Gastrocnemius medialis (tissue), 4 donors: Measurements from ENCODE around the gene EIF2S1. TPM values are rescaled to one million over a fixed set of nuclear protein-coding genes. Genes with fewer than 3 reads are reported as not detected.
A peak's percentile ranks its signal among the peaks of the same experiment; 100 is the strongest.
"Not testable (repeated sequence)": the region's sequence is repeated elsewhere in the genome, so short reads cannot be mapped to it uniquely, and the experiment has no call there.

Experiments used
- ATAC-seq, 2 donors: fragments of 150-250 bp; one replicate each; pipeline ENCODE4 v1.9.1; 2016
- DNase-seq, 2 donors: peaks; one replicate each; pipeline ENCODE4 v3.0.0-alpha.2; 2019
- H3K27ac ChIP-seq, 4 donors: fragments of 200-600 bp; sonication (generic); 1 replicate in 1 of 4; 2 replicates in 3 of 4; pipeline ENCODE4 v1.5.1; 2016 to 2018; ENCODE audit warnings: mild to moderate bottlenecking in 2 of 4, moderate library complexity in 1 of 4
- H3K27me3 ChIP-seq, 3 donors: fragments of 200-600 bp; sonication (generic) in 2 of 3; 1 replicate in 1 of 3; 2 replicates in 2 of 3; pipeline versions ENCODE4 v1.5.1 to v1.6.0; 2016 to 2019; ENCODE audit warnings: mild to moderate bottlenecking in 1 of 3, moderate library complexity in 1 of 3
- H3K36me3 ChIP-seq, 2 donors: fragments of 200-600 bp; sonication (generic) in 1 of 2; one replicate each; pipeline ENCODE4 v1.5.1; 2017 to 2018
- H3K4me1 ChIP-seq, 2 donors: fragments of 200-600 bp; sonication (generic) in 1 of 2; one replicate each; pipeline ENCODE4 v1.5.1; 2016 to 2017; ENCODE audit warnings: mild to moderate bottlenecking in 2 of 2
- H3K4me3 ChIP-seq, 4 donors: fragments of 200-600 bp; sonication (generic) in 3 of 4; 1 replicate in 1 of 4; 2 replicates in 3 of 4; pipeline ENCODE4 v1.5.1; 2016 to 2019; ENCODE audit warnings: mild to moderate bottlenecking in 2 of 4
- H3K9me3 ChIP-seq, 3 donors: fragments of 200-600 bp; sonication (generic) in 2 of 3; 1 replicate in 1 of 3; 2 replicates in 2 of 3; pipeline ENCODE4 v1.5.1; 2016 to 2019
- POLR2A ChIP-seq, 2 donors: fragments of 450-650 bp; IDR thresholded peaks; one replicate each; pipeline ENCODE4 v1.6.1; 2017; ENCODE audit warnings: antibody characterized with exemption in 2 of 2, mild to moderate bottlenecking in 2 of 2, moderate library complexity in 2 of 2
- in situ Hi-C, 4 donors: fragments of 200-750 bp; cut with MboI; loops; one replicate each; pipeline versions ENCODE4 v1.15.0 to v1.8.0; 2017; ENCODE audit warnings: low sequenced_read_pairs in 4 of 4
- intact Hi-C: fragments of 100-400 bp; cut with DNase I; formaldehyde crosslinking; loops from one replicate; pipeline ENCODE4 v1.15.1; 2023; ENCODE audit warnings: low total_unique reads
- total RNA-seq, 4 donors: library from RNA; depleted of rRNA; stranded (reverse); fragments of >200 nt; gene quantifications; one replicate each; pipeline versions ENCODE4 v1.1.0 to v1.2.3, GENCODE V29; 2016
- TF ChIP-seq, protein P1 (sequence below), 5 experiments: fragments of 450-650 bp in 3 of 5; fragments of 200-600 bp in 2 of 5; sonication (generic) in 2 of 5; IDR thresholded peaks in 4 of 5; conservative IDR thresholded peaks in 1 of 5; 1 replicate in 4 of 5; 2 replicates in 1 of 5; pipeline ENCODE4 v1.5.1; 2016 to 2019; ENCODE audit warnings: antibody characterized with exemption in 5 of 5, mild to moderate bottlenecking in 3 of 5, moderate library complexity in 3 of 5

The EIF2S1 gene
- total RNA-seq, 4 donors from 2014 or later = 87.7 to 164 (median 129) TPM

DNA sequence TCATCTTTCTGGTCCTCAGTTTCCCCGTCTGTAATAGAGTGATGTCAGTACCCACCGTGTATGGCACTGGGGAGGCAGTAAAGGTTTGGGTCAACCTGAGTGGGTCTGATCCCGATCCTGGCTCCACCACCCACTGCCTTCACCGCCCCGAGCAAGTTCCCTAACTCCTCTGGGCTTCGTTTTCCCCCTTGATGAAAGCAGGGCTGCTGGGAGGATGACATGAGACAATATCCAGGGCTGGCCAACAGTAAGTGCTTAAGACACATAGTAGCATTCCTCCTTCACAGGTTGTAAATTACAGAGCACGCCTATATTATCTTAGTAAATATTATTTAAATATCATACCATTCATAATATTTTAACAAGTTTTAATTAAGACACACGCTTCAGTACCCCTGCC lies 51.2 kb downstream of the EIF2S1 start:
- ATAC-seq (no peak), DNase-seq (no peak)
- intact Hi-C loops = no loop called here
- H3K9me3 ChIP-seq = no peaks in the 10 kb centered on the region
- no peak overlapping the region for H3K27ac ChIP-seq
- TF ChIP-seq POLR2A (IDR thresholded peaks at IDR 0.05) = no peak
- TF ChIP-seq, protein P1, sequence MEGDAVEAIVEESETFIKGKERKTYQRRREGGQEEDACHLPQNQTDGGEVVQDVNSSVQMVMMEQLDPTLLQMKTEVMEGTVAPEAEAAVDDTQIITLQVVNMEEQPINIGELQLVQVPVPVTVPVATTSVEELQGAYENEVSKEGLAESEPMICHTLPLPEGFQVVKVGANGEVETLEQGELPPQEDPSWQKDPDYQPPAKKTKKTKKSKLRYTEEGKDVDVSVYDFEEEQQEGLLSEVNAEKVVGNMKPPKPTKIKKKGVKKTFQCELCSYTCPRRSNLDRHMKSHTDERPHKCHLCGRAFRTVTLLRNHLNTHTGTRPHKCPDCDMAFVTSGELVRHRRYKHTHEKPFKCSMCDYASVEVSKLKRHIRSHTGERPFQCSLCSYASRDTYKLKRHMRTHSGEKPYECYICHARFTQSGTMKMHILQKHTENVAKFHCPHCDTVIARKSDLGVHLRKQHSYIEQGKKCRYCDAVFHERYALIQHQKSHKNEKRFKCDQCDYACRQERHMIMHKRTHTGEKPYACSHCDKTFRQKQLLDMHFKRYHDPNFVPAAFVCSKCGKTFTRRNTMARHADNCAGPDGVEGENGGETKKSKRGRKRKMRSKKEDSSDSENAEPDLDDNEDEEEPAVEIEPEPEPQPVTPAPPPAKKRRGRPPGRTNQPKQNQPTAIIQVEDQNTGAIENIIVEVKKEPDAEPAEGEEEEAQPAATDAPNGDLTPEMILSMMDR (IDR thresholded peaks at IDR 0.05 in 4 of 5, conservative IDR thresholded peaks at IDR 0.05 in 1 of 5) = no peak
- in situ Hi-C loops = no loop called here
- H3K4me3 ChIP-seq = peak overlapping the region in 1 of 4 donors; percentile 29
- H3K36me3 ChIP-seq = no peaks in the 10 kb centered on the region
- H3K4me1 ChIP-seq = no peaks in the 10 kb centered on the region
- H3K27me3 ChIP-seq = peaks cover 13 to 20% (median 13%) of the 10 kb centered on the region in 3 donors

DNA sequence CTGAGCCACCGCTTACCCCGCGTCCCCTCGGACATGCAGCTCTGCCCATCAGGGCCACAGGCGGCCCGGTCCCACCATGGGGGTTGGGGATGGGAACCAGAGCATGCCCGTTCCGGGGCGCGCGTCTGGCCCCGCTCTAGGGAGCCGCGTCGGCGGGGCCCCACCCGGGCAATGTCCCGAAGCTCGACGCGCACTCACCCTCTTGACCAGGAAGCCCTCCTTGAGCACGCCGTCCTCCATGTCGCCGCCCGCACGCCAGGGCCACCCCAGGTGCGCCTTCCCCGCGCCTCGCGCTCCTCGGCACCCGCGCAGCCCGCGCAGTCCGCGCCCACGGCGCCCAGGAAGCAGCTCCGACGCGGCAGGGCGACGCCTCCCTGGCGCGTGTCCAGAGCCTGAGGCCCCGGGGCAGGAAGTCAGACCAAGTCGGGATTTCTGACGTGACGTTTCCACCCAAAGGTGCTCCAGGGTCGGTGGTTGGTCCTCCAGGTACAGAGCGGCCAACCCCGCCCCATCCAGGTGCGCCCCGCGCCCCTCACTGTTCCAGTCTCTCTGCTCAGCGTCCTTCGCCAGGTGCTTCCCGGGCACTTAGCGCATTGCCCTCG lies 51.8 kb downstream of the EIF2S1 start, which contains the start of gene PLEK2:
Gene PLEK2, minus strand, starts transcription at position 346 of the 602 bp plus-strand sequence. Its CDS starts 106 bp downstream, at position 240.
- H3K36me3 ChIP-seq = no peaks in the 10 kb centered on the region
- intact Hi-C loops = no loop called here
- no peaks in the 10 kb centered on the region for H3K9me3 ChIP-seq
- H3K4me3 ChIP-seq = peak within 1 kb of the TSS; percentile 27 to 47 (median 32)
- ATAC-seq (no peak), DNase-seq (no peak)
- H3K4me1 ChIP-seq = no peaks in the 10 kb centered on the region
- H3K27ac ChIP-seq = no peak within 1 kb of the TSS
- TF ChIP-seq POLR2A (IDR thresholded peaks at IDR 0.05) = no peak
- TF ChIP-seq, protein P1 (IDR thresholded peaks at IDR 0.05 in 4 of 5, conservative IDR thresholded peaks at IDR 0.05 in 1 of 5) = no peak
- H3K27me3 ChIP-seq = peaks cover 13 to 20% (median 13%) of the 10 kb centered on the region in 3 donors
- in situ Hi-C loops = no loop called here

DNA sequence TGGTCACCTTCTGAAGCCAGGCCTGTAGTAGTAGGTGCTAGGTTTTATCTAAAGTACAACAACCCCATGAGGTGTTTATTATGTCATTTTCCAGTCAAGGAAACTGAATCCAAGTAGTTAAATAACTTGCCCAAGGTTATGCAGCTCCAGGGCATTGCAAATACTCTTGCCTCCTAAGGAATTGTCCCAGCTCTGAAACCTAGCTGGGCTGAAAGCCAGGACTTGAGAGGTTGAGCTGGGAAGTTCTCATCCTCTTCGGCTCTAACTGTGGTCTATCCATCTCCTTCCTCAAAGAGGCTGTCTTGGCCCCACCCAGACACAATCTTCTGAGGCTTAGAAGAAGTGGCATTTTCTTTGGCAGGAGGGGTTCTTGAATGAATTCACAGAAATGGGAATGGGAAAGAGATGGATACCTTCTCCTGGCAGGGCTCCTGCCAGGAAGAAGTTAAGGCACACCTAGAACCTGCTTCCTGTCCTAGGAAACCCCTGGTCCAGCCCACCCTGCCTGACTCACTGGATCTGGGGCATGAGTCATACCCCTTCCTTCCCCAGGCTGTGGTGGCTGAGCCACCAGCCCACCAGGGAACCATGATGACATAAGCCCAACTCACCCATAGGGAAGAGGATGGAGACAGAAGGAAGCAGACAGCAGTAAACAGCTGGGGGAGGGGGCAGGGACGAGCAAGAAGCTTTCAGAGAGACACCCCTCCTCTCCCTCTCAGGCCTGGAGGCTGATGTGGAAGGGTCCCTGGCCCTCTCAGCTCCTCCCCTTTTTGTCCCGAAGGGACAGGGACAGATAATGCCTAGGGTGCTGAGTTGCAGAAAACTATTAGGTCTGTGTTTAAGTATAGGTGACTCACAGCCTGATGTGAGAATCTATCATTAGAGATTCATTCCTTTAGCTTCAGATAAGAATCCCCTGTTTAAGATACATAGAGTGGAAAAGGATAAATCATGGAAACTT lies 54.0 kb downstream of the EIF2S1 start:
- intact Hi-C loops = no loop called here
- H3K4me1 ChIP-seq = no peaks in the 10 kb centered on the region
- no peak for ATAC-seq
- H3K27ac ChIP-seq = no peak overlapping the region
- H3K36me3 ChIP-seq = no peaks in the 10 kb centered on the region
- H3K27me3 ChIP-seq = peaks cover 13 to 20% (median 13%) of the 10 kb centered on the region in 3 donors
- H3K4me3 ChIP-seq = no peak overlapping the region
- TF ChIP-seq POLR2A (IDR thresholded peaks at IDR 0.05) = no peak
- TF ChIP-seq, protein P1 (IDR thresholded peaks at IDR 0.05 in 4 of 5, conservative IDR thresholded peaks at IDR 0.05 in 1 of 5) = no peak
- H3K9me3 ChIP-seq = no peaks in the 10 kb centered on the region
- in situ Hi-C loops = no loop called here
- DNase-seq = no peak

DNA sequence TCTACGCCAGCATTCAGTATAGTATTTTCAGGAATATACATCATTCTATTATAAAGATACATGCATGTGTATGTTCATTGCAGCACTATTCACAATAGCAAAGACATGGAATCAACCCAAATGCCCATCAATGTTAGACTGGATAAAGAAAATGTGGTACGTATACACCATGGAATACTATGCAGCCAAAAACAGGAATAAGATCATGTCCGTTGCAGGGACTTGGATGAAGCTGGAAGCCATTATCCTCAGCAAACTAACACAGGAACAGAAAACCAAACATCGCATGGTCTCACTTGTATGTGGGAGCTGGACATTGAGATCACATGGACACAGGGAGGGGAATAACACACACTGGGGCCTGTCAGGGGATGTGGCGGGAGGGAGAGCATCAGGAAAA lies 55.5 kb downstream of the EIF2S1 start:
- H3K9me3 ChIP-seq, in situ Hi-C loops, DNase-seq, ATAC-seq, H3K4me3 ChIP-seq, H3K27ac ChIP-seq, intact Hi-C loops, H3K36me3 ChIP-seq, H3K4me1 ChIP-seq: not testable (repeated sequence)
- H3K27me3 ChIP-seq = peaks cover 13 to 20% (median 13%) of the 10 kb centered on the region in 3 donors

DNA sequence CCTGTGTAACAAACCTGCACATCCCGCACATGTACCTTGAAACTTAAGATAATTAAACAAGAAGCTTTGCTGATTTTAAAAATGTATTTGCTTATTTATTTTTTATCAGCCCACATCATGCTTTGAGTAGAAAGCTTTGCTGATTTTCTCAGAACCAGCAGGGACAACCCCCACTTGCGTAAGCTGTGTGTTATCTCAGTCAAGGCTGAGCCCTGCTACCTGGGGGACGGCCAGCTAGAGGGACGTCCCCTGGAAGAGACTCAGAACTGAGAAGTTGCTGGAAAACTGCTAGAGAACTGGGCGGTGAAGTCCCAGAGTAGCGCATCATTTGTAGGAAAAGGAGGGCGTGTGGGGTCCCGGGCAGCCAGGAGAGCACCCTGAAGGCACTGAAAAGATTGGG lies 56.0 kb downstream of the EIF2S1 start:
- DNase-seq (no peak), ATAC-seq (no peak)
- no peaks in the 10 kb centered on the region for H3K36me3 ChIP-seq
- no peak overlapping the region for H3K4me3 ChIP-seq
- intact Hi-C loops (no loop called here), in situ Hi-C loops (no loop called here)
- H3K9me3 ChIP-seq = no peaks in the 10 kb centered on the region
- H3K4me1 ChIP-seq = no peaks in the 10 kb centered on the region
- TF ChIP-seq, protein P1 (IDR thresholded peaks at IDR 0.05 in 4 of 5, conservative IDR thresholded peaks at IDR 0.05 in 1 of 5) = no peak
- TF ChIP-seq POLR2A (IDR thresholded peaks at IDR 0.05) = no peak
- no peak overlapping the region for H3K27ac ChIP-seq
- H3K27me3 ChIP-seq = peaks cover 10 to 18% (median 13%) of the 10 kb centered on the region in 3 donors
